Activated CD4-positive, alpha-beta T cell treated with anti-CD3 and anti-CD28 coated beads for 36 hours (primary cell): Measurements from ENCODE around the gene DIP2C. TPM values are rescaled to one million over a fixed set of nuclear protein-coding genes. Genes with fewer than 3 reads are reported as not detected.

Experiments used
- ATAC-seq: fragments of 200-7000 bp; cut with Tn5 transposase; one replicate; pipeline ENCODE4 v1.10.0; 2021; ENCODE audit warnings: mild to moderate bottlenecking, moderate library complexity
- CTCF ChIA-PET: fragments of 350-600 bp; sonication (Branson Sonifier 250); formaldehyde crosslinking; loops from one replicate; lab custom pipeline; 2021; ENCODE audit warnings: antibody characterized with exemption; lab: Charles Lee
- POLR2A ChIA-PET: fragments of 350-600 bp; sonication (Branson Sonifier 250); formaldehyde crosslinking; loops from one replicate; lab custom pipeline; 2021; ENCODE audit warnings: antibody characterized with exemption, inconsistent platforms; lab: Charles Lee
- DNase-seq: peaks from one replicate; pipeline ENCODE4 v3.0.0-alpha.2; 2020
- H3K27ac Mint-ChIP-seq: one replicate; pipeline ENCODE4 v1.8.0; 2021; ENCODE audit warnings: mixed read lengths
- H3K27me3 Mint-ChIP-seq: one replicate; pipeline ENCODE4 v1.8.0; 2021; ENCODE audit warnings: mixed read lengths
- H3K36me3 Mint-ChIP-seq: one replicate; pipeline ENCODE4 v1.8.0; 2021; ENCODE audit warnings: low read depth, mixed read lengths
- H3K4me1 Mint-ChIP-seq: one replicate; pipeline ENCODE4 v1.8.0; 2021; ENCODE audit warnings: mixed read lengths
- H3K4me3 Mint-ChIP-seq: one replicate; pipeline ENCODE4 v1.8.0; 2021; ENCODE audit warnings: mild to moderate bottlenecking, moderate library complexity, mixed read lengths
- H3K9me3 Mint-ChIP-seq: one replicate; pipeline ENCODE4 v1.8.0; 2021; ENCODE audit warnings: low read depth, mixed read lengths
- intact Hi-C, 2 experiments: fragments of 100-400 bp; cut with DNase I in 1 of 2; cut with micrococcal nuclease in 1 of 2; formaldehyde crosslinking; loops; one replicate each; pipeline versions ENCODE4 v1.14.2 to v1.15.1; 2022 to 2024; cut with DNase I, micrococcal nuclease
- total RNA-seq, 2 experiments: library from RNA; stranded (reverse); gene quantifications; one replicate each; pipeline ENCODE4 v1.2.3, GENCODE V29; 2021

Gene DIP2C
- total RNA-seq, 2 experiments from 2014 or later: 0.76 to 0.94 TPM

- no peaks in the 10 kb centered on the region for H3K27me3 Mint-ChIP-seq
- no peak for DNase-seq
- no peak overlapping the region for H3K4me3 Mint-ChIP-seq
- H3K36me3 Mint-ChIP-seq: no peaks in the 10 kb centered on the region
- H3K27ac Mint-ChIP-seq: no peak overlapping the region
- intact Hi-C loops: no loop called here
- no peak for ATAC-seq
- H3K4me1 Mint-ChIP-seq: no peaks in the 10 kb centered on the region
- CTCF ChIA-PET: no interaction called here
- POLR2A ChIA-PET: no interaction called here
- no peaks in the 10 kb centered on the region for H3K9me3 Mint-ChIP-seq
Measured at GRCh38 chr10:642186-642890, 47.1 kb downstream of the DIP2C start.

- ATAC-seq: no peak
- ChIA-PET POLR2A (no interaction called here), CTCF (no interaction called here)
- H3K4me3 Mint-ChIP-seq: no peak overlapping the region
- no peak overlapping the region for H3K27ac Mint-ChIP-seq
- no peaks in the 10 kb centered on the region for H3K36me3 Mint-ChIP-seq
- no peaks in the 10 kb centered on the region for H3K9me3 Mint-ChIP-seq
- no peaks in the 10 kb centered on the region for H3K4me1 Mint-ChIP-seq
- intact Hi-C loops: no loop called here
- H3K27me3 Mint-ChIP-seq: peaks cover 6% of the 10 kb centered on the region
- no peak for DNase-seq
Measured at GRCh38 chr10:641149-642010, 48.1 kb downstream of the DIP2C start.

- no peak overlapping the region for H3K4me3 Mint-ChIP-seq
- peaks cover 10% of the 10 kb centered on the region for H3K27me3 Mint-ChIP-seq
- no peaks in the 10 kb centered on the region for H3K4me1 Mint-ChIP-seq
- ChIA-PET POLR2A (no interaction called here), CTCF (no interaction called here)
- H3K27ac Mint-ChIP-seq: no peak overlapping the region
- intact Hi-C loops: no loop called here
- DNase-seq (no peak), ATAC-seq (no peak)
- no peaks in the 10 kb centered on the region for H3K36me3 Mint-ChIP-seq
- no peaks in the 10 kb centered on the region for H3K9me3 Mint-ChIP-seq
Measured at GRCh38 chr10:640673-641045, 48.8 kb downstream of the DIP2C start.

- POLR2A ChIA-PET: no interaction called here
- H3K27ac Mint-ChIP-seq: no peak overlapping the region
- DNase-seq (no peak), ATAC-seq (no peak)
- no peaks in the 10 kb centered on the region for H3K9me3 Mint-ChIP-seq
- no peaks in the 10 kb centered on the region for H3K36me3 Mint-ChIP-seq
- no peaks in the 10 kb centered on the region for H3K4me1 Mint-ChIP-seq
- CTCF ChIA-PET: no interaction called here
- intact Hi-C loops: no loop called here
- peaks cover 10% of the 10 kb centered on the region for H3K27me3 Mint-ChIP-seq
- no peak overlapping the region for H3K4me3 Mint-ChIP-seq
Measured at GRCh38 chr10:639751-640672, 49.5 kb downstream of the DIP2C start.

GRCh38 chr10:639001-639750, 50.3 kb downstream of the DIP2C start:
- no peaks in the 10 kb centered on the region for H3K9me3 Mint-ChIP-seq

GRCh38 chr10:637771-638195, 51.7 kb downstream of the DIP2C start:
- ATAC-seq (no peak), DNase-seq (no peak)
- H3K9me3 Mint-ChIP-seq: no peaks in the 10 kb centered on the region
- peaks cover 14% of the 10 kb centered on the region for H3K27me3 Mint-ChIP-seq
- ChIA-PET POLR2A (no interaction called here), CTCF (interaction anchor here (0.6 kb wide), 1 partner anchor 593 kb away, joined by 3 read pairs; no protein-coding TSS in a partner anchor)
- intact Hi-C loops: no loop called here
- no peaks in the 10 kb centered on the region for H3K36me3 Mint-ChIP-seq
- no peaks in the 10 kb centered on the region for H3K4me1 Mint-ChIP-seq
- H3K4me3 Mint-ChIP-seq: no peak overlapping the region
- H3K27ac Mint-ChIP-seq: no peak overlapping the region

More at GRCh38 chr10:639001-639750, 50.3 kb downstream of the DIP2C start:
- POLR2A ChIA-PET: no interaction called here
- Mint-ChIP-seq H3K4me3 (no peak overlapping the region), H3K36me3 (no peaks in the 10 kb centered on the region), H3K4me1 (no peaks in the 10 kb centered on the region), H3K27me3 (peaks cover 14% of the 10 kb centered on the region), H3K27ac (no peak overlapping the region)
- ATAC-seq: no peak
- intact Hi-C loops: no loop called here
- CTCF ChIA-PET: no interaction called here
- DNase-seq: no peak

- H3K4me1 Mint-ChIP-seq: no peaks in the 10 kb centered on the region
- H3K36me3 Mint-ChIP-seq: no peaks in the 10 kb centered on the region
- ATAC-seq: no peak
- H3K27me3 Mint-ChIP-seq: peaks cover 14% of the 10 kb centered on the region
- POLR2A ChIA-PET: no interaction called here
- H3K4me3 Mint-ChIP-seq: no peak overlapping the region
- intact Hi-C loops: no loop called here
- CTCF ChIA-PET: no interaction called here
- no peak for DNase-seq
- H3K27ac Mint-ChIP-seq: no peak overlapping the region
- H3K9me3 Mint-ChIP-seq: no peaks in the 10 kb centered on the region
Measured at GRCh38 chr10:637221-637620, 52.2 kb downstream of the DIP2C start.

GRCh38 chr10:636769-637168, 52.7 kb downstream of the DIP2C start:
- Mint-ChIP-seq H3K27ac (no peak overlapping the region), H3K4me3 (no peak overlapping the region), H3K4me1 (no peaks in the 10 kb centered on the region), H3K27me3 (peaks cover 14% of the 10 kb centered on the region), H3K36me3 (no peaks in the 10 kb centered on the region), H3K9me3 (no peaks in the 10 kb centered on the region)
- ATAC-seq (no peak), DNase-seq (no peak)
- CTCF ChIA-PET: no interaction called here
- intact Hi-C loops: no loop called here
- POLR2A ChIA-PET: no interaction called here

GRCh38 chr10:636016-636730, 53.3 kb downstream of the DIP2C start:
- no peaks in the 10 kb centered on the region for H3K9me3 Mint-ChIP-seq
- no peak overlapping the region for H3K4me3 Mint-ChIP-seq
- POLR2A ChIA-PET: no interaction called here
- H3K36me3 Mint-ChIP-seq: no peaks in the 10 kb centered on the region
- no peak for ATAC-seq
- no peaks in the 10 kb centered on the region for H3K4me1 Mint-ChIP-seq
- H3K27me3 Mint-ChIP-seq: peaks cover 14% of the 10 kb centered on the region
- DNase-seq: no peak
- CTCF ChIA-PET: no interaction called here
- H3K27ac Mint-ChIP-seq: no peak overlapping the region
- intact Hi-C loops: no loop called here

- ChIA-PET POLR2A (no interaction called here), CTCF (no interaction called here)
- DNase-seq (no peak), ATAC-seq (no peak)
- H3K27me3 Mint-ChIP-seq: peaks cover 14% of the 10 kb centered on the region
- no peaks in the 10 kb centered on the region for H3K9me3 Mint-ChIP-seq
- H3K4me1 Mint-ChIP-seq: no peaks in the 10 kb centered on the region
- H3K27ac Mint-ChIP-seq: no peak overlapping the region
- no peaks in the 10 kb centered on the region for H3K36me3 Mint-ChIP-seq
- intact Hi-C loops: no loop called here
- no peak overlapping the region for H3K4me3 Mint-ChIP-seq
Measured at GRCh38 chr10:635088-635861, 54.2 kb downstream of the DIP2C start.
